HEK293 (cell line): Measurements from ENCODE around the gene C13orf42.

Experiments
- CTCF ChIA-PET: fragments of 350-600 bp; formaldehyde crosslinking; extraction: SDS; loops from one replicate; lab custom pipeline; 2021; ENCODE audit warnings: antibody characterized with exemption; lab: Yijun Ruan, JAX
- POLR2A ChIA-PET: fragments of 300-600 bp; formaldehyde crosslinking; extraction: SDS; loops from one replicate; lab custom pipeline; 2020; ENCODE audit warnings: antibody characterized with exemption, inconsistent platforms; lab: Yijun Ruan, JAX
- H3K27ac ChIP-seq: fragments of 200-500 bp; sonication (Bioruptor generic); 2 replicates; pipeline ENCODE4 v1.5.1; 2014; ENCODE audit warnings: low read depth, low read length, control low read depth, inconsistent platforms; ENCODE audit errors: extremely low read depth
- H3K36me3 ChIP-seq, 2 experiments: fragments of 200-500 bp in 1 of 2; sonication (Bioruptor generic) in 1 of 2; 1 replicate in 1 of 2; 2 replicates in 1 of 2; pipeline ENCODE4 v1.5.1; 2014 to 2017; ENCODE audit warnings: inconsistent platforms in 2 of 2, low read length in 2 of 2; ENCODE audit not compliant: control insufficient read depth in 2 of 2, insufficient read depth in 1 of 2
- H3K4me1 ChIP-seq: fragments of 200-500 bp; sonication (Bioruptor generic); 2 replicates; pipeline ENCODE4 v1.5.1; 2014; ENCODE audit warnings: mild to moderate bottlenecking, low read length, inconsistent platforms; ENCODE audit not compliant: control insufficient read depth, insufficient read depth
- H3K4me3 ChIP-seq: 2 replicates; pipeline ENCODE4 v1.5.1; 2011; ENCODE audit warnings: low read depth, mild to moderate bottlenecking, control low read depth, low read length, moderate library complexity
- H3K9me3 ChIP-seq: fragments of 200-500 bp; sonication (Bioruptor generic); 2 replicates; pipeline ENCODE4 v1.5.1; 2014; ENCODE audit warnings: low read depth, low read length, inconsistent platforms; ENCODE audit not compliant: control insufficient read depth, insufficient read depth
- KLF10 ChIP-seq: fragments of 450-650 bp; IDR thresholded peaks from 2 replicates; pipeline ENCODE4 v1.5.1; 2018; ENCODE audit warnings: missing biosample characterization, mild to moderate bottlenecking, missing genetic modification characterization
- MYNN ChIP-seq: fragments of 450-650 bp; formaldehyde crosslinking; IDR thresholded peaks from 2 replicates; pipeline ENCODE4 v1.5.1; 2016; ENCODE audit warnings: missing biosample characterization, missing genetic modification characterization, borderline replicate concordance
- OSR2 ChIP-seq: fragments of 450-650 bp; formaldehyde crosslinking; IDR thresholded peaks from 2 replicates; pipeline ENCODE4 v1.5.1; 2016; ENCODE audit warnings: missing biosample characterization, missing genetic modification characterization
- PRDM1 ChIP-seq: fragments of 450-650 bp; formaldehyde crosslinking; IDR thresholded peaks from 2 replicates; pipeline ENCODE4; 2016; ENCODE audit warnings: missing biosample characterization, missing genetic modification characterization
- ZBTB48 ChIP-seq: fragments of 450-650 bp; formaldehyde crosslinking; IDR thresholded peaks from 2 replicates; pipeline ENCODE4 v1.5.1; 2016; ENCODE audit warnings: missing biosample characterization, missing genetic modification characterization
- ZNF155 ChIP-seq: fragments of 450-650 bp; formaldehyde crosslinking; IDR thresholded peaks from 2 replicates; pipeline ENCODE4 v1.5.1; 2016; ENCODE audit warnings: missing biosample characterization, missing genetic modification characterization
- ZNF18 ChIP-seq: fragments of 450-650 bp; formaldehyde crosslinking; IDR thresholded peaks from 2 replicates; pipeline ENCODE4 v1.5.1; 2016; ENCODE audit warnings: missing biosample characterization, missing genetic modification characterization
- ZNF626 ChIP-seq: fragments of 450-650 bp; sonication (Bioruptor Pico); formaldehyde crosslinking; IDR thresholded peaks from 2 replicates; pipeline ENCODE4 v1.5.1; 2018; ENCODE audit warnings: missing biosample characterization, missing genetic modification characterization, inconsistent platforms
- ZNF658 ChIP-seq: fragments of 450-650 bp; formaldehyde crosslinking; IDR thresholded peaks from 2 replicates; pipeline ENCODE4; 2016; ENCODE audit warnings: missing biosample characterization, missing genetic modification characterization
- ZNF660 ChIP-seq: fragments of 450-650 bp; IDR thresholded peaks from 2 replicates; pipeline ENCODE4 v1.5.1; 2018; ENCODE audit warnings: missing biosample characterization, mild to moderate bottlenecking, missing genetic modification characterization

The C13orf42 gene

GRCh38 chr13:51032831-51033230, 78.2 kb downstream of the C13orf42 start:
- CTCF ChIA-PET = interaction anchor here (0.5 kb wide), 1 partner anchor 13 kb away, joined by 5 read pairs; no protein-coding TSS in a partner anchor
- Histone ChIP-seq H3K4me1 (no peaks in the 10 kb centered on the region; the same call in 1 of the 2 replicates), H3K27ac (no peak overlapping the region), H3K4me3 (no peak overlapping the region), H3K36me3 (no peaks in the 10 kb centered on the region), H3K9me3 (no peaks in the 10 kb centered on the region)
- POLR2A ChIA-PET = no interaction called here
- TF ChIP-seq ZNF658 (tag by site-specific recombination) = no peak
- no peak for TF ChIP-seq MYNN (tag by site-specific recombination)
- TF ChIP-seq ZNF18 (tag by site-specific recombination) = no peak
- no peak for TF ChIP-seq KLF10
- no peak for TF ChIP-seq ZNF660
- no peak for TF ChIP-seq PRDM1
- no peak for TF ChIP-seq ZNF155 (tag by site-specific recombination)
- no peak for TF ChIP-seq OSR2 (tag by site-specific recombination)
- TF ChIP-seq ZBTB48 = no peak
- TF ChIP-seq ZNF626 (tag by site-specific recombination) = no peak
